Astrocyte of the hippocampus (primary cell): ENCODE results near the gene CDH23.

Experiments used
- DNase-seq: peaks from one replicate; pipeline ENCODE4 v3.0.0; 2011; ENCODE audit warnings: low read depth, low spot score

Gene CDH23

DNA sequence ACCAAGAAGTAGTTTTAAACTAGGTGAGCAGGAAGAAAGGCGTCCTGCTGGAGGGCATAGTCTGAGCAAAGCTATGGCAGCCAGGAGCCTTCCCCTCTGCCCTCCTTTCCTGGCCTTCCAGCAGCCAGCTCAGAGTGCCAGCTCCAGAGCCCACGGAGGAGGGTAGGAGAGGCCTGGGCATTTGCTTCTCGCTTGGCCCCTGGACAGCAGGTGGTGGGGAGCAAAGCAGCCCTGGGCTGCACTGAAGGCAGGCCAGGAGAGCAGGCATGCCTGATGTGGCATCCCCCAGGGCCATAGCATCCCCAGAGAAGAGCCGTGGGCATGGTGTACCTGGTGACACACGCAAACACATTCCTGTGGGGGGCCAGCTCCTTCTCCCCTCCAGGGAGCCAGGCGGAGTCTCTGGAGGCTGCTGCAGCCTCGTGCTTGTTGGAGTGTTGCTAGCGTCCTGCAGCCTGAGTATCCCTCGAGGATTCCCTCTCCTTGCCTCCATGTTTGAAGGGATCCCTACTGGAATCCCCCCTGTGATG is 43.9 kb downstream of the CDH23 start:
- DNase-seq, result no peak

DNA sequence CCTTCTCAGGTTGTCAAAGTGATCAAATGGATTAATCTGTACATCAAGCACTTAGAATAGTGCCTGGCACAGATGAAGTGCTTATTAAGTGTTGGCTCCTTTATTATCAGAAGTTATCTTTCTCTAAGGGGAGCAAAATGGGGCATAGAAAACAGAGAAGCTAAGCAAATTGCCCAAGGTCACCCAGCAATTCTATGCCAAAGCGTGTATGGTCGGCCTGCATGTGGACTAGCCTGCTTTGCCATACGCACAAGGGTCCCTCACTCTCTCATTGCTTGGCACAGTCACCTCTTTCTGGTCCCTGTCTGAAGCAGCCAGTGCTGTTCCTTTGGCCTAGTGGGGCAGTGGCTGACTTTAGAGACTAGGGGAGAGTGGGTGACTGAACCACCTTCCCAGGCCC is 45.3 kb downstream of the CDH23 start:
- DNase-seq, result no peak

DNA sequence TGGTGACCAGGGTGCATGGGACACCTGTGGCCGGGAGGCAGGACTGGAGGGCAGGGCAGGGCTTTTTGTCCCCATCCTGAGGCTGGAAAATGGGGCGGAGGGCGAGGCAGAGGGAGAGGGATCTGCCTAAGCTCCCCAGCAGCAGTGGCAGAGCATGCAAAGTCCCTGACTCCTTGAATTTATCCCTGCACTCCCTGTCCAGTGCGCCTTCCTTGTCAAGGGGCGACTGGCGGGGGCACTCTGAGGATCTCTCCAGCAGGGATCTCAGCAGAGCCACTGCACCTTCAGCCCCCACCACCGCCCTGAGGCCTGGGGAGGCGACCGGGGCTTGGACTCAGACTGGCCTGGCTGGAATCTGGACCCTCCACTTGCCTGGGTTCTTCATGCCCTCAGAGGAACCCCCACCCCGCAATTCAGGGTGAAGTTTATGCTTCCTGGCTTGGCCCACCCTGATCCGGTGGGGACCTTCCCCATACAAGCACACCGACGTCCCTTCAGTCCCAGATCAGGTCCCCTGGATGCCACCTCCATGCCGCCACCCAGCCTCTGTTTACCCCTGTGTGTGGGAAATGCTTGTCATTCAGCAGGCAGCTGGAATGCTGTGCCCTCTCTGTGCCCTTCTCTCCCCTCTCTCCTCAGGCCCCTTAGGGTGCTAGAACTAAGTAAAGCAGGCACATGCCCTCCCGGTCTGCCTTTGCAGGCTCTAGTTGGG is 46.3 kb downstream of the CDH23 start:
- DNase-seq, result no peak

DNA sequence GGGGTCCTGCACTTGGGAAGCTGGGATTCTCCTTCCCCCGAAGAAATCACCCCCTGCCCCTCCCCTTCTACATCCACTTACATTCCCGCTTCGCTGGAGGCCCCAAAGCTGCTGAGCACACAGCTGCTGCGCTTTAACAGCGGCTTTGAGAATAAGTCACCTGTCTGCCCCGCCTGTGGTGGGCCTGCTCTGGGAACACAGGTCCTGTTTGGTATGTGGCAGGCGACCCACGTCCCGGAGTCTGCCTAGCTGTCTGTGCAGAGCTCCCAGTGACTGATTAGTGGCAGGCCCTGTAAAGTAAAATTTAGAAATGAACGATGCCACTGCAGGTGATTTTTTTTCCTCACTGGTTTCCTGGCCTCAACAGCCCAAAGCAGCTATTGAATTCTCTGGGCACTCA is 47.0 kb downstream of the CDH23 start:
- DNase-seq, result no peak

DNA sequence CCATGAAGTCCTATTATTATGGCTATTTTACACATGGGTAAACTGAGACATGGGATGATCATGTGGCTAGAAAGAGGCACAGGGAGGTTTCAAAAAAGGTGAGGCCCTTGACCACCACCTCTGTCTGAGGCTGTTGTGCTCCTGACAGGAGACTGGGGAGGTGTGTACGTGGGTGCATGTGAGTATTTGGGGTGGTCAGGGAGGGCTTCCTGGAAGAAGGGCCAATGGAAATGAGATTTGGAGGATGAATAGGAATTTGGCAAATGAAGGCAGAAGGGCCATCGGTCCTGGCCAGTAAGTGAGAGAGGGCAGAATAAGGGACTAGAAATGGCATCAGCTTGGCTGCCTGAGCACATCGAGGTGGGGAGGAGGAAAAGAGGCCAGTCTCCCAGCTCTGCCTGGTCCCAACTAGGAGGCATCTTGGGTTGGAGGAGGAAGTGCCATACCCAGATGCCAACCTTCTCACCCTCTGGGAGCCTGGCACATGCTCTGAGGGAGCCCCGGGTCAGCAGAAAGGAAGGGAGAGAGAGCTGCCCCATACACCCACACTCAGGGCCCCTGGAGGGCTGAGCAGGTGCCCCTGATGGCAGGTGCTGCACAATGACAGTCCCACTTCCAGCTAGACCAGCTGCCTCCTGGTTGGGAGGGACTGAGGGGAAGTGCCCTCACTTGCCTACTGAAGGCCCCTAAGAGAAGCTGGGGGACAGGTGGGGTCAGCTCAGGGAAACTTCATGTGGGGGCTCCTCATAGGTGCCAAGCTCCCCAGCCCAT is 47.7 kb downstream of the CDH23 start:
- DNase-seq, result no peak

DNA sequence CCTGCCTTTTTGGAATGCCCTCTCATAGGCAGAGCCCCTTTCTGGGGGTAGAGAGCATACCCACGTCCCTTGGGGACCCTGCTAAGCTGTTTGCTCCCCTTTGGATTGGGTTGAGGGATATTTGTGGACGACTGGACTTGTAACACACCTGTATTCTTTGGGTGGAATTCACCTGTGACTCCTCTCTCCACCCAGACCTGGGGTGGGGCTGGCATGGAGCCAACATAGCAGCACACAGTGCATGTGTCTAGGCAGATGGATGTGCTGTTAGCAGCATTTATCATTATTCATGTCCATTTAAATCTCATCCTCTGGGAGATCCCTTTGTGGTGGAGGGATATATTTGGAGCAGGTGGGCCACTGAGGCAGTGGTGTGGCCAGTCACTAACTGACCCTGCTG is 51.0 kb downstream of the CDH23 start:
- no peak for DNase-seq

DNA sequence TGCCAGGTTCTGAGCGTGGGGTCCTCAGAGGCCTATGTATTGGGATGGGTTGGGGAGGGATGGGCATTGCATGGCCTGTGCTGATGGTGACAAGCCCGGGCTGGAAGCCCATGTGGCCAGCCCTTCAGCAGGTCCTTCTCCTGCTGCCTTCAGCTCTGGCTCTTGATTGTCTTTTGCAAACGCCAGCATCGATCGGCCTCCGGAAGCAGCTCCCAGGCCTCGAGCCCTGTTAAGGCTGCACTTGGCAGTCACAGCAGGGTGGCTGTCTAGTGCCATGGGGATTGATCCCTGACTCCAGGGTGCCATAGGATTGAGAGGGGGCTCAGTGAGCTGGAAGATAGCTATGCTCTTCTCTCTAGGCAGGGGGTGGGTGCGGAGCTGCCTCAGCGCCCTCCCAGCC is 51.4 kb downstream of the CDH23 start:
- no peak for DNase-seq

DNA sequence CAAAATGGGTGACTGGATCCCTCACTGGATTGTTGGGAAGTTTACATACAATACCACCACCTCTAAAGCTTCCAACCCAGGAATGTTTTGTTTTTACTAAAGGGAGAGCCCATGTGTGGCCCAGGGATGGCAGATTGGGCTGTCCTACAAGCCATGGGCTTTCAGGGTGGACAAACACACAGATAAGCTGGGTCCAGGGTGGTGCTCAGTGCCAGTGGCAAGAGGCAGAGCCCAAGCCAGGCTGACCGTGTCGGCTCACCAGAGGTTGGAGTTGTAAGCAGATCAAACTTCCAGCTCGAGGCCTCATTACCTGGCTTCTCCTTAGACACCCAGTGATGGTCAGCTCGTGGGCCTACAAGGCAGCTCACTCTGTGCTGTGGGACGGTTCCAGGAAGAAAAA is 52.3 kb downstream of the CDH23 start:
- DNase-seq, result no peak

DNA sequence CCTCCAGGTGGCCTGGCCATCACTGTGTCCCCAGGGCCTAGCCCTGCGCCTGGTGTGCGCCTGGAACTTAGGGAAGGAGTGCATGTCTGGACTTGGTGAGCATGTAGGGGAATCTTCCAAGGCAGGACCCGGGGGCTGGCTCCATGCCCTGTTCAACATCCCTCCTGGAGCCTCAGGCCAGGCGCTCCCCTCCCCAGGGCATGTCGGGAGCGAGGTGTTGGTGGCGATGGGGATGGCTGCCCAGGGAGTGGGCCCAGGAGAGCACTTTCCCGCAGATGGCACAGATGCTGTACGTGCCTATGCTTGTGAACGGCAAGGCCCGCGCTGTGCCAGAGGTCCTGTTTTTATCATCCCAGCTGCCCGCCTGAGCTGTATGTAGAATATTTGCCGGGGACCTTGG is 55.0 kb downstream of the CDH23 start:
- DNase-seq, result no peak

DNA sequence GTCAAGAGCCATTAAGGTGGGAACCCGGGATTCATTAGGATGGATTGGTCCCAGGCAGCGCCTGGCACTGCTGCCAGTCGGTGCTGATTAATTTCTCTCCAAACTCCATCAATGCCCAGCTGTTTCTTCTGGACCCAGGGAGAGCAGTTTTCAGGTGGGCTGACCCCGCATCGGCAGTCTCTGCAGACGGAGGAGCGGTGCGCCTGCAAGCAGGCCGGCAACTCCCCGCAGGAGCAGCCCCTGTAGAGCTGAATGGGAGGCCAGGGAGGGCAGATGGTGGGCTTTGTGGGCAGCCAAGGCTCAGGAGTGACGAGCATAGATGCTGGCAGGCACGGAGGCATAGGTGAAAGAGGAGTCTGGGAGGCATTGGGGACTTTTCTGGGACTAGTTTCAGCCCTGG is 56.5 kb downstream of the CDH23 start:
- DNase-seq, result no peak

DNA sequence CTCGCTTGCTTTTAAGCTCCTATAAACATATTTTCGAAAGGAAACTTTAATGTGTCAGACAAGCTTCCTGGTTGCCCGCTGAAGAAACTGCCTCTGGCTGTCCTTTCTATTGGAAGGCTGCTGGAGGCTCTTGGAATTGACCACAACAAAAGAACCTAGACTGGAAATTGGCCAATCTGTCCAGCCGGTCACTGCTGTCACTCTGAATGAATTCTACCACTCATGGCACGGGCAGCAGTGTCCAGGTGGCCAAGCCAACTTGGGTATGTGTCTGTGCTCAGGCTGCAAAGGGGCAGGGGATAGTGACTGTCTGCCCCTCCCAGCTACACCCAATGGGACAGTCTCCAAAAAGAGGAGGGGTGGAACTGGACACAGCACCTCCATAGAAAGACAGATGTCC is 57.6 kb downstream of the CDH23 start:
- peak; percentile 10 for DNase-seq

DNA sequence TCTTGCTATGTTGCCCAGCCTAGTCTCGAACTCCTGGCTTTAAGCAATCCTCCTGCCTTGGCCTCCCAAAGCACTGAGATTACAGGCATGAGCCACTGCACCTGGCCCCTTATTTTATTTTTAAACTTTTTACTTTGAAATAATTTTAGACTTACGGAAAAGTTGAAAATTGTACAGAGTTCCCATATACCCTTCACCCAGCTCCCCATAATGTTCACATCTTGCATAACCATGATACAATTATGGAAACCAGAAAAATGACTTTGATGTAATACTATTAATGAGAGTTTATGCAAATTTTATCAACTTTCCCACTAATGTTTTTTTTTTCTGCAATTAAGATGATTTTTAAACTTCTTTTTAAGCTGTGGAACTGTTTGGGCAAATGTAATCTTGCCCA is 58.3 kb downstream of the CDH23 start:
- DNase-seq, result no peak

DNA sequence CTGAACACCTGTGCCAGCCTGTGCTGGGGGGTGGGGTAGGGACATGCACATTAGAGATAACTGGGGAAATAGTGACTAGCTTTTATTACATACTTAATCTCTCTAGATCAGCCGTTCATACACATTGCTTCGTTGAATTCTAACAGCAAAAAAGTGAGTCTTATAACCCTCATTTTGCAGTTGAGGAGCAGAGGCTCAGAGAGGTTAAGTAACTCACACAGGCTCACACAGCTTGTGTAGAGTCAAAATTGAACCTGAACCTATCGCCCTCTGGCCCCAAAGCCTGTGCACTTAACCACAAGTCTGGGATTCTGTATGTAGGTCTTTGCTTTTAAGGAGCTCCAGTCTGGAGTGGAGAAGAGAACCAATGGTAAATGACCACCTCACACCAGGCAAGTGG is 59.9 kb downstream of the CDH23 start:
- no peak for DNase-seq

DNA sequence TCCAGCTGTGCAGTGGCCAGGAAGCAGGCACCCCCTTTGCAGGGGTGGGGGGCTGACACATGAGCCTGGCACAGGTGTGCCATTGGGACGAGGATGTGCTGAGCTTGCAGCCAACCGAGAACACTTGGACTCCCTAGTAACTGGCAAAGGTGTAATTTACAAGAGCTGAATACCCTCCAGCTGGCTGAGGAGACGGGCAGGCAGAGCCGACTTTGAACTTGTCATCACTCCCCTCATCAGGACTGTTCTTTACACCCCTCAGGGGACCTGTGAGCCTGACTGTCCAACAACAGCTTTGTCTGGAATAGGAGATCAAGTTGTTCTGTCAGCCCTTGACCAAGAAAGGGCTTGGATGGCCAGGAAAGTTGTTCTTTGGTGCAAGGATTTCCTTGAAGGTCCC is 61.2 kb downstream of the CDH23 start:
- no peak for DNase-seq

DNA sequence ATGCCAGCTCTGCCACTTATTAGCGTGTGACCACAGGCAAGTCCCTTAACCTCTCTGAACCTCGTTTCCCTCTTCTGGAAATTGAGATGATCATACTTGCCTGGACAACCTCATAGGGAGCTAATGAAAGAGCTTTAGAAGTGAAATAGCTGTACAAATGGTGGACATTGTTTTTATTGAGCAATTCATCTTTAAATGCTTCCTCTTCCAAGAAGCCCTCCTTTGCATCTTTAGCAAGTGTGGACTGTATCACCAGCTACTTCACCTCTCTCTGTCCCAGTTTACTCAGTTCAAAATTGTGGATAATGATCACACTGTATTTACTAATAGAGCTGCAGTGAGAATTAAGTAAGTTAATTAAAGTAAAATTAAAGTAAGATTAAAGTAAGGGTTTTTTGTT is 61.7 kb downstream of the CDH23 start:
- DNase-seq, result no peak

DNA sequence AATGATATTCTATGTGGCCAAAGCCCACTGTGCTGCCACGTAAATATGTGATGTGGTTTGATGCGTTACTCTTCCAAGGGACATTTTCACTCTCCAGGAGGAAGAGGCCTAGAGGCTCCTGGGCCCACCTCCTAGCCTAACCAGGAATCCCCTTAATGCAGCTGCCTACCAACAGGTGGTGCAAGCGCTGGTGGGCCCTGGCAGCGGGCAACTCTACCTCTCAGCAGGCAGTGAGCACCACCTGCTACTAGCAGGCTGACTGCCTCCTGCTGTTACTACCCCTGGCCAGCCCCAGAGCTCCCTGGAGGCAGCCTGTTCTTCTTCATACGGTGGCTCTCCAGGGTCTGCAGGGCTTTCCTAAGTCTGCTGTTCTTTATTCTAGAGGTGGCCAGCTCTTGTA is 62.8 kb downstream of the CDH23 start:
- DNase-seq, result no peak

DNA sequence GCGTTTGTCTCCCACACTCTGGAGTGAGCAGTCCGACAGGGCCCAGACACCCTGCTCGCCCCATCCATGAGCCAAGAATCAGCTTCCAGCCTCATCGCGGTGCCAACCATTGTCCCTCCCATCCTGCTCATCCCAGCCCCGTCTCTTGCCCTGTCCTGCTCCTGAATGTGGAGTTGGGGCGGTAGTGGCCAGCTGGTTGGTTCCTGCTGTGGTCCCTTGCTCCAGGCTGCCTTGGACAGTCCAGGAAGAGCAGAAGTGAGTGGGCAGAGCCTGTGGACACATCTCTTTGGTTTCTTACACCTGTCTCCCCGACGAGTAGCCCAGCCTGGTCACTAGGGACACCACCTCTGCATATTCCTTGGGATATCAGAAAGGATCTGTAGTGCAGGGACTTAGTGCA is 63.9 kb downstream of the CDH23 start:
- DNase-seq, result no peak

DNA sequence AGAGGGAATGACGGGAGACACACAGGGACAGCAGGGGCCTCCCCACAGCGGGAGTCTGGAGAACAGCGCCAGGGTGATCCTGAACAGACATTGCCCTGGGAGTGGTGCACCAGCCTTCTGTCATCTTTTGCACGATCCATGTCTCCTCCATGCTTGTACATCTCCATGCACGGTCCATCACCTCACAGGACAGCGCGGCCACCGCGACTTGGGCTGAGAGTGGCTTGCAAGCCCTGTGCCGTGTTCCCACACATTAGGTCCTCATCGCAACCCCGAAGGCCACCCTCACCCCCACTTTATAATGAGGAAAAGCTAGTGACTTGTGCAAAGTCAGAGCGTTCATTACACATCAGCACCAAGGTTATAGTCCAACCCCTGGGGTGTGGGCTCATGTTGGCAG is 64.7 kb downstream of the CDH23 start:
- no peak for DNase-seq

DNA sequence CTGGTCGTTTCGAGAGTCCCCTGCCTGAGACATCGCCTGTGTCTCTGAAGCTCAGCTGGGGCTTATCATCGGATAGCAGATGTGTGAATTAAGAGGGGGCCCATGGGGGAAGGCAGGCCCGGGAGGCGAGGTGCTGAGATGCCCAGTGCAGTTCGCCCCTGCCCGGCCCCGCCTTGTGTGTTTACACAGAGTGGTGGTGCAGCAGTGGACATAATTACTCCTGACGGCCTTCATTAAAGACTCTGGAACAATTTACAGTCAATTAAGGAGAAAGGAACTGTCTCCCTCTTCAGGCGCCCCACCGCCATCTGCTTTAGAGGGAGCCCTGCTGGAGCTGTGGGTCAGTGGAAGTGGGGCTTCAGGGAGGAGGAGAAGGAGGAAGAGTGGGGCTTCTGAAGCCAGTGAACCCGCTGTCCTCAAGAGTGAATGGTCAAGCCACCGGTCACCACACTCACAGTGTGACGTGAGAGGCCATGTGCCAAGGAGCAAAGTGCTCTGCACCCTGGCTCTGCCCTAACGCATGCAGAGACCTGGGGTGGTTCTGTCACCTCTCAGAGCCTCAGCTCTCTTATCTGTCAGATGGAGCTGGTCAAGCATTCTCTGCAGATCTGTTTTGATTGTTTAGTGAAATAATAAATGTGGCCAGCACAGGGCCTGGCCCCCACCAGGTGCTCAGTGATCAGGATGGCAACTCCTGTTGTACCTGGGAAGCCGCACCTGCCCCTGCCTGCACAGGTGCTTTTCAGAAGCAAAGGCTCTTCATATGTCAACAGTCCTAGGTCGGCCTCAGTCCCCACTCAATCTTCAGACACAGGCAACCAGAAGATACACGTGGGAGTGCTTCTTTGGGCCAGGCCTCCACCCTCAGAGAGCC is 65.6 kb downstream of the CDH23 start:
- DNase-seq, result no peak

DNA sequence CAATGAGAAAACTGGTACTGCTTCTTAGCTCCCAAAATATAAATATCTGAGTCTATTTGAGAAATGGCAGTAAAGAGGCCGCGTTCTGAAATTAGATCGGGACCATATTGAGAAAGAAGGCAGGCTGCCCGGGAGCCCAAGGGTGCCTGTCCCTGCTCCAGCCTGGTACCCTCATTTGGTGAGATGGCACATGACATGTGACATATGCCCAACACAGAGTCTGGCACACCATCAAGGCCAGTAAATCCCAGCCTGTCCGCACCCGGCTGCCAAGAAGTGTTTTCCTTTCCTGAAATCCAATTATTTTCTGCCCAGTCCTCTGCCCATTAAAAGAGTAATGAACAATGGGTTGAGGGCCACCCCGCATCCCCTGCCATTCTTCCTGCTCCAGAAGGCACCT is 66.4 kb downstream of the CDH23 start:
- no peak for DNase-seq

DNA sequence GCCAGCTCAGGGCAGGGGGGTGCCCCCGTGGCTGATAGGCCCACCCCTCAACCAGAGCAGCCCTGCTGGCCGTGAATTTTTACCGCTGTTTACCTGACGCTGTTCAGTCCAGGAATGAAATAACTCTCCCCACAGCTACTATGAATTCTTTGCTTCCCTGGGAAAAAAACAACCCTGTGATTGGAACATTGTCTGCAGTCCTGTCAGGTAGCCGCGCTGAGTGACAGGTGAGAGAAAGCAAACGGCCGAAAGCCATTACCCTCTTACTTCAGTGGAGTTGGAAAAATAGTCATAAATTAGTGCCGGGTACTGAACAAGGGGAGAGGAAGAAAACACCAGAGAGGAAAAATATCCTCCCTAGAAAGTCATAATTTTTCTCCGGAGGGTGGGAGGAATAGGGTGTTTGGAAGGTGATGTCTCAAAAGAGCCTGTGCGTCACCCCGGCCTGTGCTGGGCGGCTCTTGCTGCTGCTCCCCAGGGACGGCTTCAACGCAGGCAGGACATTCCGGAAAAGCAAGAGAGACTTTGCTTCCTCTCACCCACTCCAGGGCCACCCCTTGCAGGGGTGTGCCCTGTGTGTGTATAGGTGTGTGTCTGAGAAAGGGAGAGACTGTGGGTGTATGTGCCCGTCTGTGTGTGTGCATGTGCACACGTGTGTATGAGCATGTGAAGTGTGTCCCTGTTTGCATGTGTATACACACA is 69.0 kb downstream of the CDH23 start:
- no peak for DNase-seq

DNA sequence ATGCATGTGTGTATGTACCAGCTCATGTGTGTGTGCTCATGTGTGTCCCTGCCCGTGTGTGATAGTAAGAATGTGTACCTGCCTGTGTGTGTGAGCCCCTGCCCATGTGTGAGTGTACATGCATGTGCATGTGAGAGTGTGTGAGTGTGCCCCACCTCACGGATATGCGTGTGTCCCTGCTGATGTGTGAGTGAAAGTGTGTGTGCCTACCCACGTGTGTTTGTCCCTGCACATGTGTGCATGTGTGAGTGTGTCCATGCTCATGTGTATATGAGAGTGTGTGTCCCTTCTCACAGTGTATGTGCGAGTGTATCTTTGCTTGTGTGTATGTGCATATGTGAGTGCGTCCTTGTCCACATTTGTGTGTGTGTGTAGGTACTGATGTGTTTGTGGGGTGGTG is 69.6 kb downstream of the CDH23 start:
- no peak for DNase-seq
